PC-3 (cell line): ENCODE results near the gene MISP. TPM values are rescaled to one million over a fixed set of nuclear protein-coding genes. Genes with fewer than 3 reads are reported as not detected.
A peak's percentile ranks its signal among the peaks of the same experiment; 100 is the strongest.

Experiments
- ATAC-seq: fragments of 200-7000 bp; cut with Tn5 transposase; 2 replicates; pipeline ENCODE4 v1.9.1; 2020; ENCODE audit warnings: mild to moderate bottlenecking, moderate library complexity
- BruUV-seq: library from RNA; stranded (reverse); fragments of 400-500 nt; replicated peaks from 2 replicates; lab custom pipeline; 2021; lab: Mats Ljungman, UMichigan
- CTCF ChIA-PET: fragments of 300-600 bp; sonication (Branson Sonifier 250); formaldehyde crosslinking; loops from one replicate; lab custom pipeline; 2022; ENCODE audit warnings: antibody characterized with exemption; lab: Charles Lee
- POLR2A ChIA-PET: fragments of 300-600 bp; sonication (Branson Sonifier 250); formaldehyde crosslinking; loops from one replicate; lab custom pipeline; 2022; ENCODE audit warnings: antibody characterized with exemption; ENCODE audit not compliant: unreplicated experiment; lab: Charles Lee
- DNase-seq: peaks from one replicate; pipeline ENCODE4 v3.0.0-alpha.2; 2015
- H2AFZ ChIP-seq: fragments of 300-600 bp; sonication (generic); 2 replicates; pipeline ENCODE4 v1.6.0; 2016; ENCODE audit warnings: antibody characterized with exemption, low read length
- H3F3A ChIP-seq: fragments of 300-600 bp; sonication (generic); one replicate; pipeline ENCODE4 v1.6.0; 2017; ENCODE audit warnings: antibody characterized with exemption, low read length, control low read depth, mild to moderate bottlenecking; ENCODE audit not compliant: unreplicated experiment
- H3K27ac ChIP-seq: fragments of 300-600 bp; sonication (generic); 2 replicates; pipeline ENCODE4 v1.5.1; 2016; ENCODE audit warnings: mild to moderate bottlenecking, low read length
- H3K27me3 ChIP-seq: fragments of 300-600 bp; sonication (generic); 2 replicates; pipeline ENCODE4 v1.6.1; 2016; ENCODE audit warnings: low read length, mixed read lengths
- H3K36me3 ChIP-seq: fragments of 300-600 bp; sonication (generic); 2 replicates; pipeline ENCODE4 v1.6.1; 2016; ENCODE audit warnings: low read depth, mixed run types, low read length, mixed read lengths
- H3K4me1 ChIP-seq: fragments of 300-600 bp; sonication (generic); 2 replicates; pipeline ENCODE4 v1.5.1; 2016; ENCODE audit warnings: low read length; ENCODE audit not compliant: insufficient read depth
- H3K4me2 ChIP-seq: fragments of 300-600 bp; sonication (generic); 2 replicates; pipeline ENCODE4 v1.6.0; 2016; ENCODE audit warnings: low read length
- H3K4me3 ChIP-seq: fragments of 300-600 bp; sonication (generic); 2 replicates; pipeline ENCODE4 v1.5.1; 2016; ENCODE audit warnings: mild to moderate bottlenecking, low read length, mixed read lengths
- H3K79me2 ChIP-seq: fragments of 300-600 bp; sonication (generic); 2 replicates; pipeline ENCODE4 v1.6.1; 2017; ENCODE audit warnings: low read length, mixed read lengths
- H3K9ac ChIP-seq: fragments of 300-600 bp; sonication (generic); 2 replicates; pipeline ENCODE4 v1.6.0; 2016; ENCODE audit warnings: mild to moderate bottlenecking, low read length
- H3K9me2 ChIP-seq: fragments of 300-600 bp; sonication (generic); replicated peaks from 2 replicates; pipeline ENCODE4 v1.6.1; 2016; ENCODE audit warnings: mixed run types, low read length, mixed read lengths
- H3K9me3 ChIP-seq: fragments of 300-600 bp; sonication (generic); 2 replicates; pipeline ENCODE4 v1.6.1; 2016; ENCODE audit warnings: low read length, mixed read lengths
- H4K20me1 ChIP-seq: fragments of 300-600 bp; sonication (generic); 2 replicates; pipeline ENCODE4 v1.6.1; 2016; ENCODE audit warnings: low read length, mixed read lengths
- CTCF ChIP-seq: fragments of 300-600 bp; sonication (generic); conservative IDR thresholded peaks from 2 replicates; pipeline ENCODE4 v1.5.1; 2017; ENCODE audit warnings: antibody characterized with exemption, low read depth, mild to moderate bottlenecking, low read length
- EZH2 ChIP-seq: fragments of 300-600 bp; sonication (generic); IDR thresholded peaks from one replicate; pipeline ENCODE4 v1.6.1; 2017; ENCODE audit warnings: antibody characterized with exemption, mild to moderate bottlenecking, low read length; ENCODE audit not compliant: unreplicated experiment
- EZH2phosphoT487 ChIP-seq: fragments of 300-600 bp; sonication (generic); IDR thresholded peaks from 2 replicates; pipeline ENCODE4 v1.6.1; 2018; ENCODE audit warnings: mild to moderate bottlenecking, antibody characterized with exemption, low read length, borderline replicate concordance
- intact Hi-C: fragments of 100-400 bp; cut with micrococcal nuclease; formaldehyde crosslinking; loops from 2 replicates; pipeline ENCODE4 v1.9.0; 2023
- total RNA-seq: library from RNA; depleted of rRNA; stranded (reverse); fragments of >200 nt; gene quantifications from 2 replicates; pipeline ENCODE4 v1.2.3, GENCODE V29; 2014

The MISP gene
- total RNA-seq, 1 experiment from 2014 or later: 115 TPM

DNA sequence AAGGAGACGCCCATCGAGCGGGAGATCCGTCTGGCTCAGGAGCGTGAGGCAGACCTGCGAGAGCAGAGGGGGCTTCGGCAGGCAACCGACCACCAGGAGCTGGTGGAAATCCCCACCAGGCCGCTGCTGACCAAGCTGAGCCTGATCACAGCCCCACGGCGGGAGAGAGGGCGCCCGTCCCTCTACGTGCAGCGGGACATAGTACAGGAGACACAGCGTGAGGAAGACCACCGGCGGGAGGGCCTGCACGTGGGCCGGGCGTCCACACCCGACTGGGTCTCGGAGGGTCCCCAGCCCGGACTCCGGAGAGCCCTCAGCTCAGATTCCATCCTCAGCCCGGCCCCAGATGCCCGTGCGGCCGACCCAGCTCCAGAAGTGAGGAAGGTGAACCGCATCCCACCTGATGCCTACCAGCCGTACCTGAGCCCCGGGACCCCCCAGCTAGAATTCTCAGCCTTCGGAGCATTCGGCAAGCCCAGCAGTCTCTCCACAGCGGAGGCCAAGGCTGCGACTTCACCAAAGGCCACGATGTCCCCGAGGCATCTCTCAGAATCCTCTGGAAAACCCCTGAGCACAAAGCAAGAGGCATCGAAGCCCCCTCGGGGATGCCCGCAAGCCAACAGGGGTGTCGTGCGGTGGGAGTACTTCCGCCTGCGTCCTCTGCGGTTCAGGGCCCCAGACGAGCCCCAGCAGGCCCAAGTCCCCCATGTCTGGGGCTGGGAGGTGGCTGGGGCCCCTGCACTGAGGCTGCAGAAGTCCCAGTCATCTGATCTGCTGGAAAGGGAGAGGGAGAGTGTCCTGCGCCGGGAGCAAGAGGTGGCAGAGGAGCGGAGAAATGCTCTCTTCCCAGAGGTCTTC, 7.1 kb downstream of the MISP start:
- H3K27ac ChIP-seq: no peak overlapping the region
- no peak overlapping the region for H3K4me3 ChIP-seq
- no peaks in the 10 kb centered on the region for H3F3A ChIP-seq
- POLR2A ChIA-PET: no interaction called here
- CTCF ChIA-PET: no interaction called here
- no peaks in the 10 kb centered on the region for H3K27me3 ChIP-seq
- H4K20me1 ChIP-seq: peaks cover 3% of the 10 kb centered on the region; the same call in 1 of the 2 replicates
- H3K36me3 ChIP-seq: peaks cover 38% of the 10 kb centered on the region
- peaks cover 8% of the 10 kb centered on the region for H3K4me1 ChIP-seq
- no peaks in the 10 kb centered on the region for H3K9me2 ChIP-seq
- no peak for DNase-seq
- H3K9me3 ChIP-seq: no peaks in the 10 kb centered on the region
- H3K4me2 ChIP-seq: no peak overlapping the region
- no TSS peak for BruUV-seq
- TF ChIP-seq CTCF (no peak), EZH2phosphoT487 (no peak), EZH2 (no peak)
- intact Hi-C loops: no loop called here
- ATAC-seq: no peak
- H3K9ac ChIP-seq: no peak overlapping the region
- no peak overlapping the region for H2AFZ ChIP-seq
- peaks cover 59% of the 10 kb centered on the region for H3K79me2 ChIP-seq

- H3K27me3 ChIP-seq: no peaks in the 10 kb centered on the region
- no peak for TF ChIP-seq CTCF
- TF ChIP-seq EZH2phosphoT487: no peak
- TF ChIP-seq EZH2: no peak
- no peaks in the 10 kb centered on the region for H3K9me3 ChIP-seq
- no peak for ATAC-seq
- no peak for DNase-seq
- CTCF ChIA-PET: no interaction called here
- no peaks in the 10 kb centered on the region for H3F3A ChIP-seq
- no peak overlapping the region for H3K4me3 ChIP-seq
- peaks cover 10% of the 10 kb centered on the region for H3K79me2 ChIP-seq
- no peak overlapping the region for H3K27ac ChIP-seq
- H2AFZ ChIP-seq: no peak overlapping the region
- H4K20me1 ChIP-seq: no peaks in the 10 kb centered on the region
- H3K4me1 ChIP-seq: no peaks in the 10 kb centered on the region
- intact Hi-C loops: no loop called here
- H3K9ac ChIP-seq: no peak overlapping the region
- no TSS peak for BruUV-seq
- POLR2A ChIA-PET: no interaction called here
- peaks cover 24% of the 10 kb centered on the region for H3K36me3 ChIP-seq
- H3K9me2 ChIP-seq: no peaks in the 10 kb centered on the region
- no peak overlapping the region for H3K4me2 ChIP-seq
Measured at GRCh38 chr19:763181-763580, 12.3 kb downstream of the MISP start.

DNA sequence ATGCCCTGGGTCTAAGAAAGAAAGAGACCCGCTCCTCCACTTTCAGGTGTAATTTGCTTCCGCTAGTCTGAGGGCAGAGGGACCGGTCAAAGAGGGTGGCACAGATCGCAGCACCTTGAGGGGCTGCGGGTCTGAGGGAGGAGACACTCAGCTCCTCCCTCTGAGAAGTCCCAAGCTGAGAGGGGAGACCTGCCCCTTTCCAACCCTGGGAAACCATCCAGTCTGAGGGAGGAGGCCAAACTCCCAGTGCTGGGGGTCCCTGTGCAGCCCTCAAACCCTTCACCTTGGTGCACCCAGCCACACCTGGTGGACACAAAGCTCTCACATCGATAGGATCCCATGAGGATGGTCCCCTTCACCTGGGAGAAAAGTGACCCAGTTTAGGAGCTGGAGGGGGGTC, 13.0 kb downstream of the MISP start:
- TF ChIP-seq CTCF (no peak), EZH2phosphoT487 (no peak), EZH2 (no peak)
- Histone ChIP-seq H3K9me3 (no peaks in the 10 kb centered on the region), H3K36me3 (peaks cover 23% of the 10 kb centered on the region), H3K9me2 (no peaks in the 10 kb centered on the region), H3K27ac (no peak overlapping the region), H3F3A (no peaks in the 10 kb centered on the region), H3K27me3 (no peaks in the 10 kb centered on the region), H2AFZ (no peak overlapping the region), H3K9ac (no peak overlapping the region), H3K4me2 (no peak overlapping the region), H4K20me1 (no peaks in the 10 kb centered on the region), H3K4me1 (no peaks in the 10 kb centered on the region), H3K79me2 (peaks cover 3% of the 10 kb centered on the region; the same call in 1 of the 2 replicates), H3K4me3 (no peak overlapping the region)
- ATAC-seq (no peak), DNase-seq (no peak)
- ChIA-PET CTCF (no interaction called here), POLR2A (no interaction called here)
- intact Hi-C loops: no loop called here
- TSS peak; percentile 47 for BruUV-seq
